HUES48 (cell line): ENCODE measurements around the gene LY86.

Experiments used
- H3K27ac ChIP-seq: one replicate; pipeline ENCODE4 v1.7.0; 2013; ENCODE audit warnings: low read depth, low read length, inconsistent platforms
- H3K27me3 ChIP-seq: 2 replicates; pipeline ENCODE4 v1.6.1; 2013; ENCODE audit warnings: mild to moderate bottlenecking, low read length; ENCODE audit not compliant: control insufficient read depth, insufficient read depth
- H3K36me3 ChIP-seq: 2 replicates; pipeline ENCODE4 v1.6.1; 2013; ENCODE audit warnings: low read length; ENCODE audit not compliant: control insufficient read depth, insufficient read depth
- H3K4me1 ChIP-seq: 2 replicates; pipeline ENCODE4 v1.6.1; 2013; ENCODE audit warnings: mild to moderate bottlenecking, low read length; ENCODE audit not compliant: control insufficient read depth, insufficient read depth
- H3K4me3 ChIP-seq: 2 replicates; pipeline ENCODE4 v1.5.1; 2013; ENCODE audit warnings: mild to moderate bottlenecking, low read depth, low read length
- H3K9ac ChIP-seq: 2 replicates; pipeline ENCODE4 v1.6.1; 2013; ENCODE audit warnings: mild to moderate bottlenecking, low read depth, low read length, moderate library complexity
- H3K9me3 ChIP-seq: 2 replicates; pipeline ENCODE4 v1.6.1; 2013; ENCODE audit warnings: low read length; ENCODE audit not compliant: control insufficient read depth, insufficient read depth

Gene LY86

GRCh38 chr6:6645261-6645917 is 56.9 kb downstream of the LY86 start:
- Histone ChIP-seq H3K27ac (no peak overlapping the region), H3K9ac (no peak overlapping the region), H3K4me1 (no peaks in the 10 kb centered on the region), H3K36me3 (no peaks in the 10 kb centered on the region), H3K27me3 (no peaks in the 10 kb centered on the region), H3K4me3 (no peak overlapping the region), H3K9me3 (no peaks in the 10 kb centered on the region)

- Histone ChIP-seq H3K27ac (no peak overlapping the region), H3K36me3 (no peaks in the 10 kb centered on the region), H3K4me1 (peaks cover 4% of the 10 kb centered on the region; the same call in 1 of the 2 replicates), H3K27me3 (no peaks in the 10 kb centered on the region), H3K9ac (no peak overlapping the region), H3K4me3 (no peak overlapping the region), H3K9me3 (no peaks in the 10 kb centered on the region)
Measured at GRCh38 chr6:6646384-6646783, 57.9 kb downstream of the LY86 start.

GRCh38 chr6:6646859-6647258 is 58.3 kb downstream of the LY86 start:
- Histone ChIP-seq H3K4me1 (peaks cover 4% of the 10 kb centered on the region; the same call in 1 of the 2 replicates), H3K27me3 (no peaks in the 10 kb centered on the region), H3K36me3 (no peaks in the 10 kb centered on the region), H3K9me3 (no peaks in the 10 kb centered on the region), H3K27ac (no peak overlapping the region), H3K4me3 (no peak overlapping the region), H3K9ac (no peak overlapping the region)

- Histone ChIP-seq H3K36me3 (no peaks in the 10 kb centered on the region), H3K4me3 (no peak overlapping the region), H3K9ac (no peak overlapping the region), H3K4me1 (peaks cover 4% of the 10 kb centered on the region; the same call in 1 of the 2 replicates), H3K27ac (no peak overlapping the region), H3K27me3 (peaks cover 16% of the 10 kb centered on the region), H3K9me3 (no peaks in the 10 kb centered on the region)
Measured at GRCh38 chr6:6648692-6649343, 60.3 kb downstream of the LY86 start.

- no peak overlapping the region for H3K9ac ChIP-seq
Measured at GRCh38 chr6:6649824-6650349, 61.4 kb downstream of the LY86 start.

GRCh38 chr6:6650839-6651238 is 62.3 kb downstream of the LY86 start:
- H3K4me1 ChIP-seq: peaks cover 4% of the 10 kb centered on the region; the same call in 1 of the 2 replicates

More at GRCh38 chr6:6649824-6650349, 61.4 kb downstream of the LY86 start:
- peaks cover 4% of the 10 kb centered on the region; the same call in 1 of the 2 replicates for H3K4me1 ChIP-seq
- no peaks in the 10 kb centered on the region for H3K9me3 ChIP-seq
- H3K27me3 ChIP-seq: peaks cover 16% of the 10 kb centered on the region
- no peak overlapping the region for H3K4me3 ChIP-seq
- no peak overlapping the region for H3K27ac ChIP-seq
- H3K36me3 ChIP-seq: no peaks in the 10 kb centered on the region

GRCh38 chr6:6651335-6651734 is 62.8 kb downstream of the LY86 start:
- no peak overlapping the region for H3K4me3 ChIP-seq
- no peak overlapping the region for H3K9ac ChIP-seq
- peak overlapping the region; percentile 50 for H3K27ac ChIP-seq
- no peaks in the 10 kb centered on the region for H3K9me3 ChIP-seq
- H3K36me3 ChIP-seq: no peaks in the 10 kb centered on the region
- peaks cover 4% of the 10 kb centered on the region; the same call in 1 of the 2 replicates for H3K4me1 ChIP-seq
- peaks cover 16% of the 10 kb centered on the region for H3K27me3 ChIP-seq

More at GRCh38 chr6:6650839-6651238, 62.3 kb downstream of the LY86 start:
- H3K36me3 ChIP-seq: no peaks in the 10 kb centered on the region
- no peak overlapping the region for H3K4me3 ChIP-seq
- H3K27me3 ChIP-seq: peaks cover 16% of the 10 kb centered on the region
- H3K27ac ChIP-seq: peak overlapping the region; percentile 50
- H3K9me3 ChIP-seq: no peaks in the 10 kb centered on the region
- H3K9ac ChIP-seq: no peak overlapping the region

GRCh38 chr6:6652932-6653331 is 64.4 kb downstream of the LY86 start:
- Histone ChIP-seq H3K4me1 (peaks cover 4% of the 10 kb centered on the region; the same call in 1 of the 2 replicates), H3K36me3 (no peaks in the 10 kb centered on the region), H3K27ac (no peak overlapping the region), H3K27me3 (peaks cover 16% of the 10 kb centered on the region), H3K4me3 (no peak overlapping the region), H3K9ac (no peak overlapping the region), H3K9me3 (no peaks in the 10 kb centered on the region)

GRCh38 chr6:6654599-6655575 is 66.4 kb downstream of the LY86 start:
- Histone ChIP-seq H3K9me3 (no peaks in the 10 kb centered on the region), H3K4me1 (peaks cover 4% of the 10 kb centered on the region; the same call in 1 of the 2 replicates), H3K27ac (no peak overlapping the region), H3K9ac (no peak overlapping the region), H3K36me3 (no peaks in the 10 kb centered on the region), H3K27me3 (peaks cover 16% of the 10 kb centered on the region), H3K4me3 (no peak overlapping the region)

- Histone ChIP-seq H3K9me3 (no peaks in the 10 kb centered on the region), H3K27ac (no peak overlapping the region), H3K9ac (no peak overlapping the region), H3K36me3 (no peaks in the 10 kb centered on the region), H3K4me3 (no peak overlapping the region), H3K27me3 (peaks cover 16% of the 10 kb centered on the region), H3K4me1 (peaks cover 4% of the 10 kb centered on the region; the same call in 1 of the 2 replicates)
Measured at GRCh38 chr6:6655805-6656251, 67.3 kb downstream of the LY86 start.
